Measurements from ENCODE around the gene GRAMD2A.

The GRAMD2A gene

GRCh38 chr15:72193836-72194396, 3.7 kb downstream of the GRAMD2A start:
- in situ Hi-C loops (cut with HindIII; ENCODE audit: low sequenced_read_pairs): loop anchor here (5.0 kb wide), 1 partner anchor 78 kb away; the partner anchor contains the start of gene PARP6
- TF ChIP-seq, protein P1, sequence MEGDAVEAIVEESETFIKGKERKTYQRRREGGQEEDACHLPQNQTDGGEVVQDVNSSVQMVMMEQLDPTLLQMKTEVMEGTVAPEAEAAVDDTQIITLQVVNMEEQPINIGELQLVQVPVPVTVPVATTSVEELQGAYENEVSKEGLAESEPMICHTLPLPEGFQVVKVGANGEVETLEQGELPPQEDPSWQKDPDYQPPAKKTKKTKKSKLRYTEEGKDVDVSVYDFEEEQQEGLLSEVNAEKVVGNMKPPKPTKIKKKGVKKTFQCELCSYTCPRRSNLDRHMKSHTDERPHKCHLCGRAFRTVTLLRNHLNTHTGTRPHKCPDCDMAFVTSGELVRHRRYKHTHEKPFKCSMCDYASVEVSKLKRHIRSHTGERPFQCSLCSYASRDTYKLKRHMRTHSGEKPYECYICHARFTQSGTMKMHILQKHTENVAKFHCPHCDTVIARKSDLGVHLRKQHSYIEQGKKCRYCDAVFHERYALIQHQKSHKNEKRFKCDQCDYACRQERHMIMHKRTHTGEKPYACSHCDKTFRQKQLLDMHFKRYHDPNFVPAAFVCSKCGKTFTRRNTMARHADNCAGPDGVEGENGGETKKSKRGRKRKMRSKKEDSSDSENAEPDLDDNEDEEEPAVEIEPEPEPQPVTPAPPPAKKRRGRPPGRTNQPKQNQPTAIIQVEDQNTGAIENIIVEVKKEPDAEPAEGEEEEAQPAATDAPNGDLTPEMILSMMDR (IDR thresholded peaks at IDR 0.05; ENCODE audit: low read depth, low read length, missing control alignments): no peak
- H3K4me3 ChIP-seq (ENCODE audit: low read depth, low read length): no peak overlapping the region
- DNase-seq (ENCODE audit: low read depth): no peak

DNA sequence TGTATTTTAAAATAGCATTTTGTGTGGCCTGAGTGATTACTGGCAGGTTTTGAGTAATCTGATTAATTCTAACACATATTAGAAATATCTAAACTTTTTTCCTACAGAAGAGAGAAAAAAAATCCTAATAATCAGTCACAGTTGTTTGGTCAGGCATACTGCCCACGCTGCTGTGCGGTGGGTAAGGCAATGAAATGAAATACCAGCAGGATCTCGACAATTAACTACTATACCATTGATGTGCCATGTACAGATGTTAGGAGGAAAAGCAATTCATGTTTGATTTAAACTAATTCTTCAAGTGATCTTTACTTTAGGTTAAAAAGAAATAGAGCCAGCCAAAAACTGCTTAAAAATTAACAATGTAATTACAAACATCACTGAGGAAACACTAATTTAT, 5.2 kb downstream of the GRAMD2A start:
- in situ Hi-C loops (cut with HindIII; ENCODE audit: low sequenced_read_pairs): loop anchor here (5.0 kb wide), 1 partner anchor 80 kb away; the partner anchor contains the start of gene PARP6
- DNase-seq (ENCODE audit: low read depth): no peak
- H3K4me3 ChIP-seq (ENCODE audit: low read depth, low read length): no peak overlapping the region
- TF ChIP-seq, protein P1 (IDR thresholded peaks at IDR 0.05; ENCODE audit: low read depth, low read length, missing control alignments): no peak

GRCh38 chr15:72189250-72189902, 8.2 kb downstream of the GRAMD2A start:
- H3K4me3 ChIP-seq (ENCODE audit: low read depth, low read length): no peak overlapping the region
- in situ Hi-C loops (cut with HindIII; ENCODE audit: low sequenced_read_pairs): no loop called here
- TF ChIP-seq, protein P1 (IDR thresholded peaks at IDR 0.05; ENCODE audit: low read depth, low read length, missing control alignments): no peak
- no peak for DNase-seq (ENCODE audit: low read depth)

GRCh38 chr15:72184165-72184811, 13.3 kb downstream of the GRAMD2A start:
- in situ Hi-C loops (cut with HindIII; ENCODE audit: low sequenced_read_pairs): no loop called here
- no peak for DNase-seq (ENCODE audit: low read depth)
- TF ChIP-seq, protein P1 (IDR thresholded peaks at IDR 0.05; ENCODE audit: low read depth, low read length, missing control alignments): no peak
- peak overlapping the region; percentile 20 for H3K4me3 ChIP-seq (ENCODE audit: low read depth, low read length)

DNA sequence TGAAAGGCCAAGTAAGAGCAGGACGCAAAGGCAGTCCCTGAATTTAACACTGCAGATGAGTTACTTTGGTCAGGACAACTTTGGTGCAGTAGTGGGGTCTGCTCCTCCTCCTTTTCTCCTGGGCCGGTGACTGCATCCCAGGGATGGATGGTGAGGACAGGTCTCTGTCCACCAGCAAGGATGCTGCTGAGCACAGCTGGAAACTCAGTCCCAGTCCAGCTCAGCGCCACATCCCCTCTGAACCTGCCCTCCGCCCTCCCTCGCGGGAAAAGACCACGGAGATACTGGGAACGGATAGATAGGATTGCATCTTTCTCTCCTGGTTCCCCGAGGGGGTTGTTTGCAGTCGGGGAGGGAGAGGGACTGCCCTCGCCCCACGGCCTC, 13.8 kb downstream of the GRAMD2A start:
- in situ Hi-C loops (cut with HindIII; ENCODE audit: low sequenced_read_pairs): no loop called here
- DNase-seq (ENCODE audit: low read depth): no peak
- peak overlapping the region; percentile 20 for H3K4me3 ChIP-seq (ENCODE audit: low read depth, low read length)
- TF ChIP-seq, protein P1 (IDR thresholded peaks at IDR 0.05; ENCODE audit: low read depth, low read length, missing control alignments): no peak

GRCh38 chr15:72182673-72183072, 14.9 kb downstream of the GRAMD2A start:
- no peak for DNase-seq (ENCODE audit: low read depth)
- TF ChIP-seq, protein P1 (IDR thresholded peaks at IDR 0.05; ENCODE audit: low read depth, low read length, missing control alignments): no peak
- no peak overlapping the region for H3K4me3 ChIP-seq (ENCODE audit: low read depth, low read length)
- in situ Hi-C loops (cut with HindIII; ENCODE audit: low sequenced_read_pairs): no loop called here
